GM18505 (cell line): ENCODE data around the gene LMX1A.
A peak's percentile ranks its signal among the peaks of the same experiment; 100 is the strongest.

Experiments
- ATAC-seq: cut with Tn5 transposase; IDR thresholded peaks from one replicate; pipeline ENCODE4 v1.9.1; 2021; ENCODE audit not compliant: unreplicated experiment
- POLR2A ChIP-seq: IDR thresholded peaks from 4 replicates; pipeline ENCODE4 v1.6.1; 2011; ENCODE audit warnings: borderline replicate concordance; ENCODE audit not compliant: insufficient read depth, insufficient read length; ENCODE audit errors: extremely low read depth

The LMX1A gene

DNA sequence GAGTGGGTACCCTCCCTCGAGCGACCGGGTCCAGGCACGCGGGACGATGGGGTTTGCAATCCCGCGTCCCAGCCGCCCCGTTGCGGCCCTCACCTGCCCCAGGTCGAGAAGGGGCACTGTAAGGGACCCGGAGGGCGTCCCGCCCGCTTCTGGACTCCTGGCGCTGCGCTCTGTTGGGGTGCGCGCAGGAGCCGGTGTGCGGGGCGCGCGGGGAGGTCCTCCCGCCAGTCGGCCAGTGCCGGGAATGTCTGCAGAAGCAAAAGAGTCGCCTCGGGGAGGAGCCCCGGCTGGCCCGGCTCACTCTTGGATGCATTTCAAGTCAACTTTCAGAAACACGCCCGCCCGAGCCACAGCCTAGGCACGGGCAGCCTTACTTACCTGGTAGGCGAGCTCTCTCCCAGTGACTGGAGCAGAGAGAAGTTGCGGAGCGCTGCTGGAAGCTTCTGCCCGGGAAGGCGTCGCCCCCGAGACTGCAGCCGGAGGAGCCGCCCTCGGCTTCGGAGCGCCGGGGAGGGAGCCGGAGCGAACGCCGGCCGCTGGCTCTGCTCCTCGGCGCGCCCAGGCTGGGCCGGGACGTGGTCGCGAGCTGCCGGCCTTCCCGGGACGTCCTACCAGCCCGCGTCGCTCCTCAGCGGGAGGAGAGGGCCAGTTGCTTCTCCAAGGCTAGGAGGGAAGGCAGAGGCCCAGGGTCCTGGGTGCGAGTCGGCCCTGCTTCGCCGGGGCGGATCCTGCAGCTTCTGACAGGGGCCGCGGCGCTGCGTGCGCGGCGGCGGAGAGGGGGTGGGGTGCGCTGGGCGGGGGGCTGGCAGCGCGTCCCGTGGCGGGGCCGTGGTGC is at the start of gene LMX1A:
Gene LMX1A (minus strand): TSS at position 739 of the 835 bp plus-strand sequence. CDS start 1,156 bp downstream, outside the sequence.
- ATAC-seq, result no peak
- no peak for TF ChIP-seq POLR2A

DNA sequence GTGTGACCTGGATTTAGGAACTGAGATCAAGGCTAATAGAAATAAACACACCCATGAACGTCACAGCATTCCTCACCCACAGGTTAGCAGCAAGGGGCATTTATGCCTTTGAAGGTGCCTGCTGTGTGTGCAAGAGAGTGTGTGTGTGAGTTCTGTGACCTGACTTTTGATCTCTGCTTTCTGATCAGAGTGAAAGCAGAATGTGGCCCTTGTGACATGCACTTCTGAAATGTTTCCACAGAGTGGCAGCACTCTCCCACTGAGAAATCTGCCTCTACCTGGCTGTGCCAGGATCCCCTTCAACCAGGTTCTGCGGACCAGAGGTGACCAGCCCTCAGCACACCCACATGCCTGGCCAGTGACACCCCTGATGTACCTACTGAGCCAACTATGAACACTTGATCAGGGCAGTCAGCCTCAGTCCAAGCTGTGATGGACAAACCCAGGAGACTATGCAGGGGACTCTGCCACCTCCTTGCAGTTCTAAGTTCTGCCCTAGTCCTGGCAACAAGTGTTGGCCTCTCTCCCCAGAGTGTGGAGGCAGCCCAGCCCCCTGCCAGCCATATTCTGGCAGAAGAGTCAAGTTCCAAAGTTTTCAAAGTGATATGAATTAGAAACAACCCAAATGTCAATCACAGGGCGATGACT is 47.4 kb upstream of the LMX1A start:
- no peak for TF ChIP-seq POLR2A
- ATAC-seq, result no peak

DNA sequence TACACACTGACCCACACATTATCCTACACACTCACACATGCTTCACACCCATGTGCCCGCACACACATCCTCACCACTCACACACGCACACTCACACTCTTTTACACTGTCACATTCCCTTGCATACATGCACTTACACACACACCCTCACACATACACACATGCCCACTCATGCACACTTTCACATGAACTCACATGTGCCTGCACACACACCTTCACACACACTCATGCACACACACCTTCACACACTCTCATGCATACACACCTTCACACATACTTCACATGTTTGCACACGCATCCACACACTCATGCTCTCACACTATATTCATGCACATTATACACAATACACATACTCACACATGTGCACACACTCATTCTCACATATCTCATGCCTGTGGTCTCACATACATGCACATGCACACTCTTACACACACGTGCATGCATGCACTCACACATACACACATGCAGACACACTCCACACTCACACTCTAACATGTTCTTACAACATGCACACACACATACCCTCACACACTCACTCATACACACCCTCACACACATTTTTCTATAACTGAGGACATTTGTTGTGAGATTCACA is 46.1 kb upstream of the LMX1A start:
- TF ChIP-seq POLR2A, result no peak
- ATAC-seq, result no peak

DNA sequence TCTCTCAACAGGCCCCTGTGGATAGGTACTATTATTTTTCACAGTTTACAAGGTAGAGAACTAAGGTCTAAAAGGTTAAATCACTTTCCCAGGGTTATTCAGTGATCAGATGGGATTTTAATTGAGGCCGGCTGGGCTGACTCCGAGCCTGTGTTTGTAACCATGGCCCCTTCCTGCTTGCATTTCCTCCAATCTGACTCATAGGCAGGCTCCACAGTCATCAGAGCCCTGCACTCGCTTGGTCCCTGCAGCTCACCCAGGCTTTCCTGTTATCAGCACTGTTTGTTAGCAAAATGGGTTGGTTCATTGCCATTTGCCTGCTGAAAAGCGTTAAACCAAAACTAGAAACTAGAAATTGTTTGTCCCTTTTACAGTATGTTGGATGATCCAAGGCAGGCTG is 41.4 kb upstream of the LMX1A start:
- no peak for TF ChIP-seq POLR2A
- no peak for ATAC-seq

DNA sequence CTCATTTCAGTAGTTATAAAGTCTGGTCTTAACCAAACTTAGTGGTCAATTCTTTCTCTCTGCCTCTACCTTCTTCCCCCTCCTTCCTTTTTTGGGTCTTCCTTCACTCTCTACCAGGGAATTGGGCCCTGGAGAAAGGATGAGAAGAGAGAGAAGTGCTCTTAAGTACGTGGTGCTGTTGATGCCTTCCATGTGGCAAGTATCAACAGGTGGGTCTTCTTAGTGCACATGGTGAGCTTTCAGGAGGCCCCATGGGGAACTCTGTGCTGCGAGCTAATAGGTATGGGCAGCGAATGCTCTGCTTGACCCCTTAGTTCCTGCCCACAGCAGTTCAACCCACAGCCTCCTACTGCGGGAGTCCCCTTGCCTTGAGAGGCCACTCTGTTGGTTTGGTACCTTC is 39.4 kb upstream of the LMX1A start:
- no peak for ATAC-seq
- no peak for TF ChIP-seq POLR2A

DNA sequence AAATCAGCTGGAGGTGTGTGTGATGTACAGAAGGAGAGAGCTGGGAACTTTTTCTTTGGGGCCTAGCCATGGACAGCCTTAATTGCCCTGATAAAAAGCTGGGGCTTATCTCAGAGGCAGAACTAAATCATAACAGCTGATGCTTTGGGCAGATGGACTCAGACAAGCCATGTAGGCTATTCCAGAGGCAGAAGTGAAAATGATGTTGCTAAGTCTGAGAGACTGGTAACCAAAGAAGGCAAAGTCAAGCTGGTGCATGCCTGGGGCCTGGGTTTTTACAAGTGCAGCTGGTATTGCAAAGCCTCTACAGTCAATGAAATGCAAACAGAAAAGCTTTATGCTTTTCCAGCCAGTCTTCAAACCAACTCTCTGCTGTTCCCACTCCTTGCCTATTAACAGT is 39.0 kb upstream of the LMX1A start:
- no peak for TF ChIP-seq POLR2A
- no peak for ATAC-seq

DNA sequence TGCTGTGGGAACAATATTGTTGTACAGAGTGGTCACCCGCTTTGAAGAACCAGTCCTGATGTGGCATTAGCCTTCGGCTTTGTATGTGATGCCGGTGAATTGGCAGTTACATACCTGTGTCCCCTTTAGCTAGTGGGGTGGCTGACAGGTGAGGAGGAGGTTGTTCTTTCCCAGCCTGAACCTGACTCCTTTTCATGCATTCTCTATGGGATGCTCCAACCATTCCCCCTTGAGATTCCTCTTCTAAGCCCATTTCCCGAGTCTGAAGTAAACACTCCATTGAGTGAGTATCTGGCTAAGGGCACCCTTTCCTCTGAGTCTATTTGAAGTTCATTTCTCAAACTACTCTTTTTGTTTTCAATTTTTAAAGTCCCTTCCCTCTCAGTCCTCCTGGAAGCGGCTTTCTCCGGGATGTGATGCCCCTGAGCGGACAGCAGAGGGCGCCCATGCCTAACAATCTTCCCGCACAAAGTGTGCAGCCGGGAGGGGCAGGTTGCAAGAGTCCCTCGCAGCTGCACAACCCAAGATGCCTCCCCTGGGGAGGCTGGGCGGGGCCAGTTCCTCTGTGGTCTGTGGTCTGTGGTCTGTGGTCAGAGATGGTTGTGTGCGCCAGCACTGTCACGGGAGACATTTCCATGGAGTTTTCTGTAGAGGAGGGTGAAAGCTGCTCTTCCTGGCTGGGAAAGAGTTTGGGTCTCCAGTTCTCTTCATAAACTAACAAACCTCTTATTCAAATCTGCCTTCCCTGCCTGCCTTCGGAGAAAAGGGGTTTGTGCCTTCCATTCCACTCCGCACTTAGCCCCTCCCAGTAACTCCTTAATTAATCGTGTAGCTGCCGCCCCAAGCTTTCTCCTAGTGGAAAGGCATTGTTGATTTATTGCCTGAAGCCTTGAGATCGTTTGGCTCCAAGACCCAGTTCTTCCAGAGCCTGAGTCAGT is 36.4 kb upstream of the LMX1A start:
- no peak for TF ChIP-seq POLR2A
- peak; percentile 98 for ATAC-seq

DNA sequence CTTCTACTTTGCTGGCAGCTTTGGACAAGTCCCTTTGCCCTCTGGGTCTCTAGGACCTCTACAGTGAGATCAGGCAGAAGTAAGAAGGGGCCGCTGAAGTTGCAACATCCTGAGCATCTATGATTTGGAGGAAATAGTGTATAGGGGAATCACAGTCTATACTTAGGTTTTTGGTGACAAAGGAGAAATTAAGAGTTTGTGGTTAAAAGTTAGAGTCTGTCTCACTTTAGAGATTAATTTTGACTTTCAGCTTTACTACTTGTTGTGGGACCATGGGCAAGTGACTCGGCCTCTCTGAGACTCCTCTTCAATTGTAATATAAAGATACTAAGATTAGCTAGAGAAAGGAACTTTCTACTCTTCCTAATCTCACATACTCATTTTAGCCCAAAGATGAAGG is 33.1 kb upstream of the LMX1A start:
- TF ChIP-seq POLR2A, result no peak
- ATAC-seq, result no peak

DNA sequence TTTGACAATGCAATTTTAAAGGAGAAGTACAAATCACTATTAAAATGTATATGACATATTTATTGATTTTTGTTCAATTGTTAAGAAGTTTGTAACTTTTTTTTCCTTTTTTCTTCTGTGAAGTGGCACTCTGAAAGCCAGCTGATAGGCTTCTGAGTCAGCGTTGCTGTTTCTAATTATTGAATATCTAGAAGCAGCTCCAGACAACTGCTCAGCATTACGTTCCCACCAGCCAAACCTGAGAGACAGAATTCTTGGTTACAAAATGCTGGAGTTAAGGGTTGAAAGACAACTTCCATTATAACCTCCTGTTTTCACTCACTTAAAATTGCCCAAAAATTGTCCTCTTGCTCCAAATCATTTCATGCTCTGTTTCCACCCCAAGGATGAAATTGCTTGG is 31.4 kb upstream of the LMX1A start:
- ATAC-seq, result no peak
- TF ChIP-seq POLR2A, result no peak

DNA sequence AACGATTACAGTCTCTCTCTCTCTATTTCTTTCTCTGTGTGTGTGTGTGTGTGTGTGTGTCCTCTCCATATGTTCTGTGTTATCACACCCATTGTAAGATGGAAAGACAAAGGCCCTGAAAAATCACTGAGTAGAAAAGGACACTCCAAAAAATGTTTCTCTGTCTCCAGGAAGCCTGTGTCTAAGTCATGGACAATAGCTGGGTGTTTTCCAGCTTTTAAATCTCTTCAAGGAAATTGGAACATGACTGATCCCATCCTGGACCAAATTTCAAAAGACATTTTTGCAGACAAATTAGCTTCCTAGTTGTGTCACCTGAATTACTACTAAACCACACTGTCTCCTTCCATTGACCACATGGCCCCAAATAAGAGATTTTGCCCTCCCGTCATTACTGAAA is 31.0 kb upstream of the LMX1A start:
- ATAC-seq, result no peak
- no peak for TF ChIP-seq POLR2A

DNA sequence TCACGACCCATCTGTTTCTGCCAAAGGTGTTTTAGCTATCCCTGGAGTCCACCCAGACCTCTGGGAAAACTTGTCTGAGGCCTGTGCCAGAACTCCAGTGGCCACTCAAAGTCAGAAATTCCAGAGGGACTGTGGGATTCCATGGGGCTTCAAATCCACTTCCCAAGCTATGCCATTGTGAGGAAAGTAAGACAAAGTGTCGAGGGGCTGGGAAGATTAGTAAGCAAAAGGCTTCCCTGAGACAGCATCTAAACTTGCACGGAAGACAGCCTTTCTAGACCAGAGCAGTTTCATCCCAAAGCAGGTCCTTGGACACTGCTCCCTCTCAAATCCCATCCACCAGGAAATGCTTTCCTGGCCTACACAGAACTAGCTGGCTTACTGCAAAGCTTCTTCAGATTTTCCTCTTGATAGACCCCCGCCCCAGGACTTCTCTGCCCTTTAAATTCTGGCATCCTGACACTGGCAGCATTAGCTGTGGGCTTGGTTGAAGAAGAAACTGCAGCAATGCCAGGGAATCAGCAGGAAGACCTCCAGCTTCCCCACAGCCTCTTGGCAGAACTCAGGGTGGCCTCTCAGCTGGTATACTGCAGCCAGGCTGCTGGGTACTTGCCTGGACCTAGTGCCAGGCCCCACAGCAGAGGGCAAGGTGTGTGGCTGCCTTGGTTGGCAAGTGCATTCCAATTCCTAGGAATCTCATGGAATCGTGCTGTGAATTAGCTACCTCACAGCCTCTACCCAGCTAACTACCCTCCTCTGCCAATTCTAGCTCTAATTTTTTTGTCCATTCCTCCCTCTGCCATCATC is 27.3 kb upstream of the LMX1A start:
- TF ChIP-seq POLR2A, result no peak
- ATAC-seq, result no peak

DNA sequence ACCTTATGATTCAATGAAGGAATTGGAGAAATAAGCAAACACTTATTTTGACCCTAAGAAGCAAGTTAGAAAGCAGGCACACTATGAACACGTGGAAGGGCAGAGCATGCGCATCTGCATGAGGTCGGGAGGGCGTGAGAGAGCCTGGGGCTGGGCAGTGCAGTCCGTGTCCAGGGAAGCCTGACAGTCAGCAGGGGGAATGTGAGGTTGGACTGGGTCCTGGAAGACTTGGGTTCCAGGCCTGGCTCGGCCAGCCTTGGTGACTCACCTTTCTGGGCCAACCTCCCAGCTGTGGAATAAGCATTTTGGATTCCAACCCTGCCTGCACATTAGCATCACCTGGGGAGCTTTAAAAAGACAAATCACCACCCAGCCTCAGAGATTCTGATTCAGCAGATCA is 26.6 kb upstream of the LMX1A start:
- no peak for ATAC-seq
- no peak for TF ChIP-seq POLR2A
